Measurements from ENCODE around the gene GRK5. TPM values are rescaled to one million over a fixed set of nuclear protein-coding genes. Genes with fewer than 3 reads are reported as not detected.
"Not testable (repeated sequence)": the region's sequence is repeated elsewhere in the genome, so short reads cannot be mapped to it uniquely, and the experiment has no call there.

The GRK5 gene
- total RNA-seq, 1 experiment from 2014 or later: 29.0 TPM

DNA sequence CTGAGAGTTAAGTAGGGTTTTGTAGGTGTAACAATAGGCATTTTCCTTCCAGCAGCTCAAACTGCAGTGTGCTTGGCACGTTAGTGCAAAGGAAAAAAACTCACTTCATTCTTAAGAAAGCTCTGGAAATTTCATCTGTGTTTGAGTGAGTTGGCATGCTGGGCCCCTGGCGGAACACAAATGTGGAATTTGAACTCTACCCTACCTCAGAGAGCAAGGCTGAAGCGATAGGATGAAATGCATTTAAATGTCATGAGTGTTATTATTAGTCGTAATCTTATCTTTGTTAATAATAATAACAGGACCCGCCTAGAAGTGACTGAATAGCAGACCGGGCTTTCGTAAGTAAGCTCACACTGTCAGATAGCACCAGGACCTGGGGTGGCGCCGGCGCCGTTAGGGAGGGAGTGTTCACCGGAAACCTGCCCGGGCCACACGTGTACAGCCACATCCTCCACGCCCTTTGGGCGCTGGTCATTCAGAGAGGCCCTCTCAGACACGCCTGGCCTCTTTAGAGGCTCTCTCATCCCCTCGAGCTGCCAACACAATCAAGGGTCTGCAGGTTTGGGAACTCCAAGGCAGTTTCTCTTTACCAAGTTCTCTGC is 63.5 kb downstream of the GRK5 start:
- ChIA-PET CTCF (interaction anchor here (0.7 to 2.2 kb wide), 4 partner anchors 17 to 71 kb away, joined by 3 to 10 read pairs (median 6); no protein-coding TSS in a partner anchor), POLR2A (interaction anchor here (0.9 kb wide), 1 partner anchor 23 kb away, joined by 3 read pairs; no protein-coding TSS in a partner anchor)
- Histone ChIP-seq H3K27me3 (ENCODE audit: control insufficient read depth, insufficient read depth, low read length) (no peaks in the 10 kb centered on the region), H3K27ac (ENCODE audit: low read length) (peak overlapping the region; percentile 93), H3K4me1 (ENCODE audit: control insufficient read depth, insufficient read depth, low read length) (peaks cover 73% of the 10 kb centered on the region), H3K4me3 (ENCODE audit: low read depth in 2 of 2, low read length in 2 of 2) (peak overlapping the region; percentile 22 to 47), H3K36me3 (ENCODE audit: control insufficient read depth, insufficient read depth, low read length) (no peaks in the 10 kb centered on the region), H3K9me3 (ENCODE audit: control insufficient read depth, insufficient read depth, low read depth, low read length) (no peaks in the 10 kb centered on the region)
- intact Hi-C loops (cut with micrococcal nuclease; ENCODE audit: unreplicated experiment): no loop called here
- in situ Hi-C loops (cut with HindIII; ENCODE audit: low pct_unique_long_range_greater_than_20kb, low sequenced_read_pairs): no loop called here
- DNase-seq (ENCODE audit: low read depth, low spot score): no peak
- TF ChIP-seq, protein P1, sequence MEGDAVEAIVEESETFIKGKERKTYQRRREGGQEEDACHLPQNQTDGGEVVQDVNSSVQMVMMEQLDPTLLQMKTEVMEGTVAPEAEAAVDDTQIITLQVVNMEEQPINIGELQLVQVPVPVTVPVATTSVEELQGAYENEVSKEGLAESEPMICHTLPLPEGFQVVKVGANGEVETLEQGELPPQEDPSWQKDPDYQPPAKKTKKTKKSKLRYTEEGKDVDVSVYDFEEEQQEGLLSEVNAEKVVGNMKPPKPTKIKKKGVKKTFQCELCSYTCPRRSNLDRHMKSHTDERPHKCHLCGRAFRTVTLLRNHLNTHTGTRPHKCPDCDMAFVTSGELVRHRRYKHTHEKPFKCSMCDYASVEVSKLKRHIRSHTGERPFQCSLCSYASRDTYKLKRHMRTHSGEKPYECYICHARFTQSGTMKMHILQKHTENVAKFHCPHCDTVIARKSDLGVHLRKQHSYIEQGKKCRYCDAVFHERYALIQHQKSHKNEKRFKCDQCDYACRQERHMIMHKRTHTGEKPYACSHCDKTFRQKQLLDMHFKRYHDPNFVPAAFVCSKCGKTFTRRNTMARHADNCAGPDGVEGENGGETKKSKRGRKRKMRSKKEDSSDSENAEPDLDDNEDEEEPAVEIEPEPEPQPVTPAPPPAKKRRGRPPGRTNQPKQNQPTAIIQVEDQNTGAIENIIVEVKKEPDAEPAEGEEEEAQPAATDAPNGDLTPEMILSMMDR (IDR thresholded peaks at IDR 0.05): no peak
- TF ChIP-seq TCF7L2 (IDR thresholded peaks at IDR 0.05; ENCODE audit: low read depth, low read length) (peak; percentile 3; the same call in 1 of the 2 replicates), POLR2AphosphoS5 (IDR thresholded peaks at IDR 0.05; ENCODE audit: low read depth, low read length) (0 out of 2 replicates have a peak, but pooled peaks have one; percentile 42), SIN3A (IDR thresholded peaks at IDR 0.05; ENCODE audit: borderline replicate concordance, insufficient read depth, low read depth, low read length) (peak; percentile 82; the same call in 1 of the 2 replicates)
- no TSS peak for BruUV-seq (replicated peaks)
- ATAC-seq: peak; percentile 88

DNA sequence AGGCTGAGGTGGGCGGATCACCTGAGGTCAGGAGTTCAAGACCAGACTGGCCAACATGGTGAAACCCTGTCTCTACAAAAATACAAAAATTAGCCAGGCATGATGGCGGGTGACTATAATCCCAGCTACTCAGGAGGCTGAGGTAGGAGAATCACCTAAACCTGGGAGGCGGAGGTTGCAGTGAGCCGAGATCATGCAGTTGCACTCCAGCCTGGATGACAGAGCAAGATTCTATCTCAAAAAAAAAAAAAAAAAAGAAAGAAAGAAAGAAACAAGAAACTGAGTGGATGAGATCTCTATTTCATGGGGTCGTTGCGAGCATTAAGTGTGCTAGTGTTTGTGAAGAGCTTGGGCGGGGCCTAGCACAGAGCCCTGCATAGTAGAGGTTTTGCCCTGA is 65.0 kb downstream of the GRK5 start:
- intact Hi-C loops (cut with micrococcal nuclease; ENCODE audit: unreplicated experiment); BruUV-seq (replicated peaks); DNase-seq (ENCODE audit: low read depth, low spot score); H3K9me3 ChIP-seq (ENCODE audit: control insufficient read depth, insufficient read depth, low read depth, low read length); ATAC-seq; in situ Hi-C loops (cut with HindIII; ENCODE audit: low pct_unique_long_range_greater_than_20kb, low sequenced_read_pairs); H3K4me3 ChIP-seq (ENCODE audit: low read depth in 2 of 2, low read length in 2 of 2); H3K36me3 ChIP-seq (ENCODE audit: control insufficient read depth, insufficient read depth, low read length); H3K27me3 ChIP-seq (ENCODE audit: control insufficient read depth, insufficient read depth, low read length): not testable (repeated sequence)
- ChIA-PET POLR2A (interaction anchor here (0.5 kb wide), 3 partner anchors 8 to 108 kb away, joined by 3 to 6 read pairs (median 4); no protein-coding TSS in a partner anchor), CTCF (interaction anchor here (1.5 to 2.2 kb wide), 2 partner anchors 19 to 73 kb away, joined by 5 to 10 read pairs; no protein-coding TSS in a partner anchor)
- peak overlapping the region; percentile 93 for H3K27ac ChIP-seq (ENCODE audit: low read length)
- H3K4me1 ChIP-seq (ENCODE audit: control insufficient read depth, insufficient read depth, low read length): peaks cover 71% of the 10 kb centered on the region

DNA sequence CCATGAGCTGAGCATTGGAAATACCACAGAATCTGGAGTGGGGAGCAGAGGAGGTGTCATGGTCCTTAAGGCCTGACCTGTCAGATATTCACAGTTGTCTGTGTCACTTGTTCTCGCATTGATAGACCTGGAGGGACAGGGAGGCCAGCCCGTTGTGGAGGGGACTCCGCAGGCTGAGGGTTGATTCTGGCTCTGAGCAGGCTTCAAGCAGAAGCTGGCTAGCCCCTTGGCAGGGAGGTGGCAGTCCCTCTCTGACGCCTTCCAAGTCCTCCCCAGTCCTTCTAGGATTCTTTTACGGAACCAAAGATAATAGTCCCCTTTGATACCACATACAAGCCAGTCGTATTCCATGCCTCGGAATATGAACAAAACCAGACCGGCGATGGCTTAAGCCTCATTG is 65.4 kb downstream of the GRK5 start:
- ChIA-PET CTCF (interaction anchor here (2.2 kb wide), 1 partner anchor 73 kb away, joined by 10 read pairs; no protein-coding TSS in a partner anchor), POLR2A (interaction anchor here (0.5 kb wide), 3 partner anchors 8 to 107 kb away, joined by 3 to 6 read pairs (median 4); no protein-coding TSS in a partner anchor)
- Histone ChIP-seq H3K36me3 (ENCODE audit: control insufficient read depth, insufficient read depth, low read length) (no peaks in the 10 kb centered on the region), H3K9me3 (ENCODE audit: control insufficient read depth, insufficient read depth, low read depth, low read length) (no peaks in the 10 kb centered on the region), H3K27ac (ENCODE audit: low read length) (peak overlapping the region; percentile 93), H3K4me3 (ENCODE audit: low read depth in 2 of 2, low read length in 2 of 2) (no peak overlapping the region), H3K4me1 (ENCODE audit: control insufficient read depth, insufficient read depth, low read length) (peaks cover 67% of the 10 kb centered on the region), H3K27me3 (ENCODE audit: control insufficient read depth, insufficient read depth, low read length) (no peaks in the 10 kb centered on the region)
- DNase-seq (ENCODE audit: low read depth, low spot score): no peak
- intact Hi-C loops (cut with micrococcal nuclease; ENCODE audit: unreplicated experiment) (no loop called here), in situ Hi-C loops (cut with HindIII; ENCODE audit: low pct_unique_long_range_greater_than_20kb, low sequenced_read_pairs) (no loop called here)
- no peak for ATAC-seq
- TF ChIP-seq SIN3A (IDR thresholded peaks at IDR 0.05; ENCODE audit: borderline replicate concordance, insufficient read depth, low read depth, low read length) (no peak), POLR2AphosphoS5 (IDR thresholded peaks at IDR 0.05; ENCODE audit: low read depth, low read length) (no peak), TCF7L2 (IDR thresholded peaks at IDR 0.05; ENCODE audit: low read depth, low read length) (no peak)
- TF ChIP-seq, protein P2, sequence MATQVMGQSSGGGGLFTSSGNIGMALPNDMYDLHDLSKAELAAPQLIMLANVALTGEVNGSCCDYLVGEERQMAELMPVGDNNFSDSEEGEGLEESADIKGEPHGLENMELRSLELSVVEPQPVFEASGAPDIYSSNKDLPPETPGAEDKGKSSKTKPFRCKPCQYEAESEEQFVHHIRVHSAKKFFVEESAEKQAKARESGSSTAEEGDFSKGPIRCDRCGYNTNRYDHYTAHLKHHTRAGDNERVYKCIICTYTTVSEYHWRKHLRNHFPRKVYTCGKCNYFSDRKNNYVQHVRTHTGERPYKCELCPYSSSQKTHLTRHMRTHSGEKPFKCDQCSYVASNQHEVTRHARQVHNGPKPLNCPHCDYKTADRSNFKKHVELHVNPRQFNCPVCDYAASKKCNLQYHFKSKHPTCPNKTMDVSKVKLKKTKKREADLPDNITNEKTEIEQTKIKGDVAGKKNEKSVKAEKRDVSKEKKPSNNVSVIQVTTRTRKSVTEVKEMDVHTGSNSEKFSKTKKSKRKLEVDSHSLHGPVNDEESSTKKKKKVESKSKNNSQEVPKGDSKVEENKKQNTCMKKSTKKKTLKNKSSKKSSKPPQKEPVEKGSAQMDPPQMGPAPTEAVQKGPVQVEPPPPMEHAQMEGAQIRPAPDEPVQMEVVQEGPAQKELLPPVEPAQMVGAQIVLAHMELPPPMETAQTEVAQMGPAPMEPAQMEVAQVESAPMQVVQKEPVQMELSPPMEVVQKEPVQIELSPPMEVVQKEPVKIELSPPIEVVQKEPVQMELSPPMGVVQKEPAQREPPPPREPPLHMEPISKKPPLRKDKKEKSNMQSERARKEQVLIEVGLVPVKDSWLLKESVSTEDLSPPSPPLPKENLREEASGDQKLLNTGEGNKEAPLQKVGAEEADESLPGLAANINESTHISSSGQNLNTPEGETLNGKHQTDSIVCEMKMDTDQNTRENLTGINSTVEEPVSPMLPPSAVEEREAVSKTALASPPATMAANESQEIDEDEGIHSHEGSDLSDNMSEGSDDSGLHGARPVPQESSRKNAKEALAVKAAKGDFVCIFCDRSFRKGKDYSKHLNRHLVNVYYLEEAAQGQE (IDR thresholded peaks at IDR 0.05; ENCODE audit: insufficient read depth in 1 of 2, low read depth in 2 of 2, low read length in 1 of 2): no peak
- TF ChIP-seq, protein P1 (IDR thresholded peaks at IDR 0.05): no peak
- no TSS peak for BruUV-seq (replicated peaks)

Data from Panc1 (cell line).